WTC11 (cell line): ENCODE measurements around the gene AKAP6.

ENCODE experiments used
- ATF1 ChIP-seq: sonication (generic); formaldehyde crosslinking; IDR thresholded peaks from 2 replicates; pipeline ENCODE4 v1.8.1; 2023; ENCODE audit warnings: mild to moderate bottlenecking, moderate library complexity, missing genetic modification reagents
- CTCF ChIP-seq: fragments of 200-600 bp; IDR thresholded peaks from 2 replicates; pipeline ENCODE4 v1.8.0; 2022; ENCODE audit warnings: antibody characterized with exemption
- E2F1 ChIP-seq: sonication (generic); formaldehyde crosslinking; IDR thresholded peaks from 2 replicates; pipeline ENCODE4 v1.8.0; 2022; ENCODE audit warnings: mild to moderate bottlenecking, missing genetic modification reagents
- MAX ChIP-seq: sonication (generic); formaldehyde crosslinking; IDR thresholded peaks from 2 replicates; pipeline ENCODE4 v1.8.0; 2022; ENCODE audit warnings: mild to moderate bottlenecking, missing genetic modification reagents
- NFYB ChIP-seq: sonication (generic); formaldehyde crosslinking; conservative IDR thresholded peaks from 2 replicates; pipeline ENCODE4 v1.8.0; 2022; ENCODE audit warnings: low read depth, missing genetic modification reagents
- PREB ChIP-seq: sonication (generic); formaldehyde crosslinking; IDR thresholded peaks from 2 replicates; pipeline ENCODE4 v1.8.1; 2022; ENCODE audit warnings: mild to moderate bottlenecking, missing genetic modification reagents, moderate library complexity, borderline replicate concordance
- RORB ChIP-seq: fragments of 250-450 bp; sonication (Bioruptor Pico); IDR thresholded peaks from 2 replicates; pipeline ENCODE4 v1.9.0; 2021; ENCODE audit warnings: mild to moderate bottlenecking
- TEAD4 ChIP-seq: sonication (generic); formaldehyde crosslinking; IDR thresholded peaks from 2 replicates; pipeline ENCODE4 v1.8.0; 2022; ENCODE audit warnings: mild to moderate bottlenecking, missing genetic modification reagents
- ZNF121 ChIP-seq: sonication (generic); formaldehyde crosslinking; IDR thresholded peaks from 2 replicates; pipeline ENCODE4 v1.8.0; 2023; ENCODE audit warnings: missing genetic modification reagents

GRCh38 chr14:32761381-32761968 is 432.4 kb downstream of the AKAP6 start:
- no peak for TF ChIP-seq PREB (CRISPR knock-in tag)
- TF ChIP-seq ZNF121 (CRISPR knock-in tag) = no peak
- no peak for TF ChIP-seq CTCF
- no peak for TF ChIP-seq RORB
- no peak for TF ChIP-seq E2F1 (CRISPR knock-in tag)
- no peak for TF ChIP-seq MAX (CRISPR knock-in tag)
- no peak for TF ChIP-seq NFYB (CRISPR knock-in tag)
- no peak for TF ChIP-seq ATF1
- TF ChIP-seq TEAD4 (CRISPR knock-in tag) = no peak
